Hair follicle dermal papilla cell (primary cell): ENCODE data around the gene PKD2L2. TPM values are rescaled to one million over a fixed set of nuclear protein-coding genes. Genes with fewer than 3 reads are reported as not detected.

Experiments
- total RNA-seq: library from RNA; depleted of rRNA; stranded (reverse); fragments of >200 nt; gene quantifications from 2 replicates; pipeline ENCODE4 v1.2.3, GENCODE V29; 2012

PKD2L2 gene
- total RNA-seq, result not detected in 2 replicates

DNA sequence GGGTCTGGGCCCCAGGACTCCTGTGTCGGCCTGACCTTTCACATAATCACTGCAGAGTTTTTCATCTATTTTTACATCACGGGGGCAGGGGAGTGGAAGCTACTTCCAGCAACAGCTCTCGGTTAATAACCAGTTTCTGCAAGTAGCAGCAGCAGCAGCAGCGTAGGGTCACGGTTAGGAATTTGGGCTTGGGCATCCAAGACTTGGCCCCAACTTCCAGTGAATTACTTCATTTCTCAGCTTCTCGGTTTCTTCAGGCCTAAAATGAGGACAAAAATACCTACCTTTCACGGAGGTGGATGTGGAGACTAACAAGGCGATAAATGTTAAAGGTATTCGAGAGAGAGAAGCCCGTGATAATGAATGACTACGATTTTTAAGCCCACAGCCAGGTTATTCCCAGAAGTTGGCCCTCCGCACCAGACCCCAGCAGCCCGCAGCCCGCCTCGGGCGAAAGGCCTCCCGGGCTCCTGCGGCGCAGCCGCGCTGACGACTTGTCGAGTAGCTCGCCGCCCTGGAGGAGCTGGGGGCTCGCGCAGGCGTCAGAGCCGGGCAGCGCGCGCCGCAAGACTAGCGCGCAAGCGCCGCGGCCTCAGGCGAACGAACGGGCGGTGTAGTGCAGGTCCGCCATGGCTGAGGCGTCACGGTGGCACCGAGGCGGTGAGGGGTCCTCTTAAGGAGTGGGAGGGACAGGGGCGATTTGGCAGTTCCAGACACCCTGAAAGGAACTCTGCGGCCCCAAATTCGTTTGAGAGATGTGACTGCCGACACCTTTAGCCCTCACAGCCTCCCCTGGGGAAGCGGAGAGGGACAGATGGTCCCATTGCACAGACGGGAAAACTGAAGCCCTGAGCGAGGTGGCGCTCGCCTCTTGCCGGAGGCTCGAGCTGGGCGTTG is at the start of gene PKD2L2:
TSS of gene PKD2L2 (plus strand) at position 595 of the 897 bp plus-strand sequence. CDS start at position 630, 35 bp downstream.

GRCh38 chr5:137867664-137868063 is 21.6 kb upstream of the PKD2L2 start, which contains the start of gene MYOT:
TSS of gene MYOT (plus strand) at chr5:137867860. CDS start at chr5:137870652, 2,792 bp downstream.

Other genes starting within 250 kb of the PKD2L2 start
- 0.65 and 0.73 TPM in 2 replicates for gene KLHL3, start 153.4 kb upstream of the PKD2L2 start, total RNA-seq
- gene HNRNPA0, start 135.1 kb upstream of the PKD2L2 start, total RNA-seq, result 13.5 and 16.9 TPM in 2 replicates
- not detected in 2 replicates for gene MYOT, start 21.6 kb upstream of the PKD2L2 start, total RNA-seq
- 36.2 and 40.7 TPM in 2 replicates for gene FAM13B, start 143.6 kb downstream of the PKD2L2 start, total RNA-seq
- gene WNT8A, start 194.6 kb downstream of the PKD2L2 start, total RNA-seq, result not detected in 2 replicates
- gene NME5, start 250.0 kb downstream of the PKD2L2 start, total RNA-seq, result 1.7 and 1.8 TPM in 2 replicates